Measurements from ENCODE around the gene FBRSL1. TPM values are rescaled to one million over a fixed set of nuclear protein-coding genes. Genes with fewer than 3 reads are reported as not detected.

Gene FBRSL1
- total and polyA plus RNA-seq, 2 donors (not counting 1 experiment from before 2014, with no cell fraction given) = 62.6 to 112 TPM

GRCh38 chr12:132525833-132526455, 36.0 kb downstream of the FBRSL1 start:
- H3K27ac Mint-ChIP-seq = no peak overlapping the region
- H3K4me1 ChIP-seq (ENCODE audit: control insufficient read depth in 2 of 2, insufficient read depth in 2 of 2, low read length in 2 of 2) = peaks cover 5 to 12% of the 10 kb centered on the region in 2 donors
- no peak overlapping the region for H3K4me2 ChIP-seq (replicated peaks; ENCODE audit: low read depth, low read length, poor library complexity, severe bottlenecking)
- H3K9ac ChIP-seq (ENCODE audit: low read length) = no peak overlapping the region
- ATAC-seq (ENCODE audit: low read depth) = no peak
- no peak overlapping the region for H3K27ac ChIP-seq (ENCODE audit: low read length in 2 of 2)
- no peaks in the 10 kb centered on the region for H3K9me3 Mint-ChIP-seq (ENCODE audit: insufficient read depth)
- 94% methylated on average over 28 of the region's 28 CpGs for WGBS (ENCODE audit: insufficient coverage)
- no peak for TF ChIP-seq EZH2 (IDR thresholded peaks at IDR 0.05; ENCODE audit: borderline replicate concordance, insufficient read depth, low read depth, low read length, poor library complexity, severe bottlenecking)
- TF ChIP-seq CTCF (IDR thresholded peaks at IDR 0.05) = no peak
- H3K27me3 Mint-ChIP-seq = no peaks in the 10 kb centered on the region
- peaks cover 0 to 3% of the 10 kb centered on the region in 2 experiments for H3K36me3 ChIP-seq (replicated peaks in 1 of 2; ENCODE audit: control extremely low read depth in 1 of 2, control insufficient read depth in 1 of 2, extremely low read depth in 1 of 2, insufficient read depth in 2 of 2, low read length in 1 of 2)
- CTCF ChIA-PET = interaction anchor here (0.6 to 9.7 kb wide), 5 partner anchors 89 to 439 kb away, joined by 3 to 236 read pairs (median 4); no protein-coding TSS in a partner anchor
- no peak overlapping the region for H3K4me3 Mint-ChIP-seq
- peaks cover 96% of the 10 kb centered on the region for H4K20me1 ChIP-seq (ENCODE audit: control insufficient read depth, insufficient read depth, low read length, poor library complexity, severe bottlenecking)
- H3K27me3 ChIP-seq (replicated peaks in 1 of 4; ENCODE audit: control extremely low read depth in 1 of 4, control insufficient read depth in 3 of 4, insufficient read depth in 4 of 4, low read length in 3 of 4) = no peaks in the 10 kb centered on the region
- H3K9me3 ChIP-seq (ENCODE audit: control extremely low read depth in 1 of 3, control insufficient read depth in 2 of 3, insufficient read depth in 1 of 3, low read length in 2 of 3) = no peaks in the 10 kb centered on the region
- no peak overlapping the region for H3K4me3 ChIP-seq (ENCODE audit: control extremely low read depth in 1 of 5, extremely low read depth in 1 of 5, insufficient read depth in 1 of 5, low read depth in 2 of 5, low read length in 4 of 5)
- no peak overlapping the region for H2AFZ ChIP-seq (ENCODE audit: insufficient read depth, low read depth, low read length, poor library complexity, severe bottlenecking)
- no peak for DNase-seq
- intact Hi-C loops (cut with micrococcal nuclease) = no loop called here
- H3K4me1 Mint-ChIP-seq = peaks cover 11% of the 10 kb centered on the region
- POLR2A ChIA-PET = no interaction called here
- H3K79me2 ChIP-seq (ENCODE audit: control insufficient read depth, insufficient read depth, low read length) = peaks cover 48% of the 10 kb centered on the region

GRCh38 chr12:132527186-132527882, 37.4 kb downstream of the FBRSL1 start:
- Histone ChIP-seq H3K9me3 (ENCODE audit: control extremely low read depth in 1 of 3, control insufficient read depth in 2 of 3, insufficient read depth in 1 of 3, low read length in 2 of 3) (no peaks in the 10 kb centered on the region), H3K36me3 (replicated peaks in 1 of 2; ENCODE audit: control extremely low read depth in 1 of 2, control insufficient read depth in 1 of 2, extremely low read depth in 1 of 2, insufficient read depth in 2 of 2, low read length in 1 of 2) (peaks cover 0 to 3% of the 10 kb centered on the region in 2 experiments), H3K27me3 (replicated peaks in 1 of 4; ENCODE audit: control extremely low read depth in 1 of 4, control insufficient read depth in 3 of 4, insufficient read depth in 4 of 4, low read length in 3 of 4) (no peaks in the 10 kb centered on the region), H2AFZ (ENCODE audit: insufficient read depth, low read depth, low read length, poor library complexity, severe bottlenecking) (no peak overlapping the region), H3K4me3 (ENCODE audit: control extremely low read depth in 1 of 5, extremely low read depth in 1 of 5, insufficient read depth in 1 of 5, low read depth in 2 of 5, low read length in 4 of 5) (no peak overlapping the region), H3K9ac (ENCODE audit: low read length) (no peak overlapping the region), H3K27ac (ENCODE audit: low read length in 2 of 2) (no peak overlapping the region), H3K79me2 (ENCODE audit: control insufficient read depth, insufficient read depth, low read length) (peaks cover 43% of the 10 kb centered on the region), H4K20me1 (ENCODE audit: control insufficient read depth, insufficient read depth, low read length, poor library complexity, severe bottlenecking) (peaks cover 97% of the 10 kb centered on the region), H3K4me2 (replicated peaks; ENCODE audit: low read depth, low read length, poor library complexity, severe bottlenecking) (no peak overlapping the region), H3K4me1 (ENCODE audit: control insufficient read depth in 2 of 2, insufficient read depth in 2 of 2, low read length in 2 of 2) (peaks cover 5 to 12% of the 10 kb centered on the region in 2 donors)
- POLR2A ChIA-PET = interaction anchor here (0.7 to 0.9 kb wide), 2 partner anchors 112 to 374 kb away, joined by 3 to 10 read pairs; no protein-coding TSS in a partner anchor
- Mint-ChIP-seq H3K27me3 (no peaks in the 10 kb centered on the region), H3K27ac (no peak overlapping the region), H3K9me3 (ENCODE audit: insufficient read depth) (no peaks in the 10 kb centered on the region), H3K4me1 (peaks cover 7% of the 10 kb centered on the region), H3K4me3 (no peak overlapping the region)
- intact Hi-C loops (cut with micrococcal nuclease) = no loop called here
- CTCF ChIA-PET = interaction anchor here (1.4 to 9.7 kb wide), 2 partner anchors 111 to 373 kb away, joined by 3 to 236 read pairs; no protein-coding TSS in a partner anchor
- DNase-seq (no peak), ATAC-seq (ENCODE audit: low read depth) (no peak)
- no peak for TF ChIP-seq CTCF (IDR thresholded peaks at IDR 0.05)
- TF ChIP-seq EZH2 (IDR thresholded peaks at IDR 0.05; ENCODE audit: borderline replicate concordance, insufficient read depth, low read depth, low read length, poor library complexity, severe bottlenecking) = no peak
- 96% methylated on average over 20 of the region's 25 CpGs for WGBS (ENCODE audit: insufficient coverage)
